HG02884 (cell line): ENCODE measurements around the gene RBL1.
"Not testable (repeated sequence)": the region's sequence is repeated elsewhere in the genome, so short reads cannot be mapped to it uniquely, and the experiment has no call there.

Source experiments
- ATAC-seq: cut with Tn5 transposase; IDR thresholded peaks from one replicate; pipeline ENCODE4 v1.9.1; 2021; ENCODE audit warnings: mild to moderate bottlenecking, moderate library complexity; ENCODE audit not compliant: unreplicated experiment

Gene RBL1

GRCh38 chr20:37075932-37076685 lies 19.7 kb downstream of the RBL1 start:
- no peak for ATAC-seq

DNA sequence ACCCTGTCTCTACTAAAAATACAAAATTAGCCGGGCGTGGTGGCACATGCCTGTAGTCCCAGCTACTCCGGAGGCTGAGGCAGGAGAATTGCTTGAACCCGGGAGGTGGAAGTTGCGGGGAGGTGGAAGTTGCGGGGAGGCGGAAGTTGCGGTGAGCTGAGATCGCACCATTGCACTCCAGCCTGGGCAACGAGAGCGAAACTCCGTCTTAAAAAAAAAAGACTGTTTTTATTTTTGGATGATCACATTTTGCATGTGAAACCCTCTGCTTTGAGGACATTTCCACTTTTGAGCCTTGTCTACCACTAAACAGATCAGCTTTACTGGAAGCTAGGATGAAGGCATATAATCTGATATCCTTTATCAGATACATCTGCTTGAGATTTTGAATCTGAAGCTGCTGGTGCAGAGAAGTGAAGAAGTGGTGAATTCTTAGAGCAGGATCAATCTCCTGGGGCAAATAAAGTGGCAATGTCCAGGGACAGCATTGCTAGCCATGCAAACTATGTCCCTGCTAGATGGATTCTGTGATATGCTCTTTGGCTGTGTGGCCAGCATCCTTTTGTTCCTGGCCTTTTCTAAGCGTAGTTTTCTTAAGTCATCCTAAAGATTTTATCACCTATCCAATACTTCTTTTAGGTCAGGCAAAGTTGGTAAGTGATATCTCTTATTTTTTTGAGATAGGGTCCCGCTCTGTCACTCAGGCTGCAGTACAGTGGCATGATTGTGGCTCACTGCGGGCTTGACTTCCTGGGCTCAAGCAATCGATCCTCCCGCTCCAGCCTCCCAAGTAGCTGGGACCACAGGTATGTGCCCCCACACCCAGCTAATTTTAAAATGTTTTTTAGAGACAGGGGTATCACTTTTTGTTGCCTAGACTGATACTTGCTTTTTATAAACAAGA lies 23.3 kb downstream of the RBL1 start:
- ATAC-seq = no peak

GRCh38 chr20:37071481-37071911 lies 24.3 kb downstream of the RBL1 start:
- no peak for ATAC-seq

- ATAC-seq = not testable (repeated sequence)
These were observed 26.2 kb downstream of the RBL1 start for GRCh38 chr20:37069563-37069962.

DNA sequence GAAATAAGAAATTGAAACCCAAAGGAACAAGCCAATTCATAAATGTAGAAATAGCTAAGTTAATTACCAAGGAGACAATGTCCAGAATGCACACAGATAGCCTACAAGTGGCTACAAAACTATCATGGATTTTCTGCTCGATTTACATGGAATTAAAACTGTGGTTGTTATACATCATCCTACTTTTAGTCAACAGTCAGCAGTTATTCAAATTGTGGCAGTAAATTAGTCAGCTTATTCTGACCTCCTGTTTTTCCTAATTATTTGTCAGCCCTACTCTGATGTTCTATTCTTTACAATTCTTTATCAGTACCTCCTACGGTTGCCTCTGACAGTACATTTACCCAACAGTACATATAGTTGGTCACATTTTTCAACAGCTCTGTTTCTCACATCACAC lies 29.6 kb downstream of the RBL1 start:
- ATAC-seq = no peak

- no peak for ATAC-seq
These were observed 40.5 kb downstream of the RBL1 start for GRCh38 chr20:37055276-37055675.

- ATAC-seq = no peak
These were observed 42.4 kb downstream of the RBL1 start for GRCh38 chr20:37053230-37053950.

- ATAC-seq = peak; percentile 61
These were observed 52.5 kb downstream of the RBL1 start for GRCh38 chr20:37042986-37043972.

DNA sequence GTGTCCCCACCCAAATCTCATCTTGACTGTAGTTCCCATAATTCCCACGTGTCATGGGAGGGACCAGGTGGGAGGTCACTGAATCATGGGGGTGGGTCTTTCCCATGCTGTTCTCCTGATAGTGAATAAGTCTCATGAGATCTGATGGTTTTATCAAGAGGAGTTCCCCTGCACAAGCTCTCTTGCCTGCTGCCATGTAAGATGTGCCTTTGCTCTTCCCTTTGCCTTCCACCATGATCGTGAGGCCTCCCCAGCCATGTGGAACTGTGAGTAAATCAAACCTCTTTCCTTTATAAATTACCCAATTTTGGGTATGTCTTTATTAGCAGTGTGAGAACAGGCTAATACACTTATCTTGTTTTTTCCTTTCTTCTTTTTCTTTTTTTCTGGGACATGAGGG lies 56.4 kb downstream of the RBL1 start:
- not testable (repeated sequence) for ATAC-seq

- no peak for ATAC-seq
These were observed 63.7 kb downstream of the RBL1 start for GRCh38 chr20:37032077-37032476.

DNA sequence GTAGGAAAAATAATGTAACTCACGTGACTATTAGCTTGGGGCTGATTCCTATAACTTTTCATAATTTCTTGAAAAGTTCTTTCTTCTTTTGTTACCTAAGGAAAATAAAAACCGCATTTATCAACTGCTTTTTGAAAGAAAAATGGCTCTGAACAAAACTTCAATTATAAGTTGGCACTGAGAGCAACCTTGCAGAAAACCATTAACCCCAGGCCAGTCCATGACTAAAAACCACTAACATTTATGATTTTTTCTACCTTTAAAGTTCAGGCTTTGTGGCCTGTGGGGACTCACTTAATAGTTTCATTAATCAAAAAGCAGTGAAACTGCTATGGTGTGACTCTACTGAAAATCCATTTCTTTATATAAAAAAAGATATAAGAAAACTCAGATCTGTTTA lies 75.2 kb downstream of the RBL1 start:
- no peak for ATAC-seq

- not testable (repeated sequence) for ATAC-seq
These were observed 83.2 kb downstream of the RBL1 start for GRCh38 chr20:37012631-37013030.

GRCh38 chr20:37011858-37012257 lies 83.9 kb downstream of the RBL1 start:
- not testable (repeated sequence) for ATAC-seq

DNA sequence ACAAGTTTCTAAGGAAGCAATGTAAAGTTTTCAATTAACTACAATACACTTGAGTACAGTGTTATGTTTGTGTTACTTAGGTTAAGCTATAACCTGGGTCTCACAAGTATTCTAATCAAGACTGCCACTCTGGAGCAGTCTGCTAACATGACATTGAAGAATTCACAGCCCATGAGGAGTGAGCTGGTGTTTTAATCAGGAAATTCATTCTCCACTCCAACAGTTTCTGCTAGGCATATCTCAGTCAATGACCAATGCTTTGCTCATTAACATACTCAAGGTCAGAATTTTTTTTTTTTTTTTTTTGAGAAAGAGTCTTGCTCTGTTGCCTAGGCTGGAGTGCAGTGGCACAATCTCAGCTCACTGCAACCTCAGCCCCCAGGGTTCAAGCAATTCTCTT lies 84.7 kb downstream of the RBL1 start:
- no peak for ATAC-seq

DNA sequence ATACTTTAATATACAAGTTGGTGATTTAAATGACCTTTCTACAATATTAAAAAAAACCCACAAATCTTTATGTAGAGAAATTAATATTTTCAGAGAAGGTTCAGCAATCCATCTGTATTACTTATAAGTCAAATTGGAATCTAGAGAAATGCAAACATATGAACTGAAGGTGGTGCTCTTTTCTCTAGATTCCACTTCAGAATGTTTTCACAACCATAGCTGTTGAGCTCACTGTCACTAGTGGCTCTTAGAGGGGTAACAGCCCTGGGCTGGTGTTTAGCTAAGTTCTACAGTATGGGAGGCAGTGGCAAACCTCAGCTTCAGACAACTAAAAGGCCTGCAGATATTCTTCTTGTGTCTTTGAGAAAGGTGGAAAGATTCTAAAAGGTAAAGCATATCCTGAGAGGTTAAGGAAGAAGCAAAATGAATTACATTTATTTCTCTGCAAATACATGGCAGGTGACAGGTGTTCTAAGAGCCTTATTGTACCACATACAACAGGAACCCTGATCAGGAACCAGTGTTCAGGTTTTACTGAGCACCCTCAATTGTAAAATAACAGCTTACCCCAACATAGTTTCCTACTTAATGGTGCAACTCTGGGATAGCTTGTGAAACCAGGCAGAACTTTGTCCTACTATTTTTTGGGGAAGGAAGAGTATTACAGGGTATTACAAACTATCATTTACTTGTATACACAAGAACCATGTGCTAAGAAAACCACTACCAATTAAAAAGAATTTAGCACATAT lies 87.7 kb downstream of the RBL1 start:
- ATAC-seq = no peak

GRCh38 chr20:37005062-37005942 lies 90.5 kb downstream of the RBL1 start:
- ATAC-seq = not testable (repeated sequence)

GRCh38 chr20:37001634-37002033 lies 94.2 kb downstream of the RBL1 start:
- ATAC-seq = not testable (repeated sequence)

DNA sequence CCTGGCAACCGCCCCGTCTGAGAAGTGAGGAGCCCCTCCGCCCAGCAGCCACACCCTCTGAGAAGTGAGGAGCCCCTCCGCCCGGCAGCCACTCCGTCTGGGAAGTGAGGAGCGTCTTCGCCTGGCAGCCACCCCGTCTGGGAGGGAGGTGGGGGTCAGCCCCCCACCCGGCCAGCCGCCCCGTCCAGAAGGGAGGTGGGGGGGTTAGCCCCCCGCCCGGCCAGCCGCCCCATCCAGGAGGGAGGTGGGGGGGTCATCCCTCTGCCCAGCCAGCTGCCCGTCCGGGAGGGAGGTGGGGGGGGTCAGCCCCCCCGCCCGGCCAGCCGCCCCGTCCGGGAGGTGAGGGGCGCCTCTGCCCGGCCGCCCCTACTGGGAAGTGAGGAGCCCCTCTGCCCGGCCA lies 95.6 kb downstream of the RBL1 start:
- not testable (repeated sequence) for ATAC-seq
